Stimulated activated CD4-positive, alpha-beta T cell treated with anti-CD3 and anti-CD28 coated beads, Interleukin-4, amount 100 ng/mL, for 4 hours (primary cell): ENCODE data around the gene PPM1H.
"Not testable (repeated sequence)": the region's sequence is repeated elsewhere in the genome, so short reads cannot be mapped to it uniquely, and the experiment has no call there.

Source experiments
- DNase-seq, 2 experiments: peaks; one replicate each; pipeline ENCODE4 v3.0.0-alpha.2; 2020

The PPM1H gene

DNA sequence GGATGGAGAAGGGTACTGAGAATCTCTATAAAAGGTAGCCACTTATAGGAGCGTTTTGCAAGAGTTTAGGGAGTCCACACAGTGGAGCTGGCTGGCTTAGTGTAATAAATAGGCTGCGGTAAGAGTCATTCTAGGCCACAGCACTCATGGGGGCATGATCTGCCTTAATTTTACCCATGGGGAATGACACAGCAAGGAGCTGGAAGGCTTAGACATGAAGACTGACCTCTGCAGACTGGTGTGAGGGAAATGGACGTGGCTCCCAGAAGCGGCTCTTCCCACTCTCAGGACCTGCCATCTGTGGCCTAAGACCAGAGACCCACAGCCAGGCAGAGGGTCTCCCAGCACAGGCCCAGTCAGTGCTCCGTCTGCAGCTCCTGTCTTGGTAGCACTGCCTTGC, 173.3 kb downstream of the PPM1H start:
- no peak for DNase-seq

DNA sequence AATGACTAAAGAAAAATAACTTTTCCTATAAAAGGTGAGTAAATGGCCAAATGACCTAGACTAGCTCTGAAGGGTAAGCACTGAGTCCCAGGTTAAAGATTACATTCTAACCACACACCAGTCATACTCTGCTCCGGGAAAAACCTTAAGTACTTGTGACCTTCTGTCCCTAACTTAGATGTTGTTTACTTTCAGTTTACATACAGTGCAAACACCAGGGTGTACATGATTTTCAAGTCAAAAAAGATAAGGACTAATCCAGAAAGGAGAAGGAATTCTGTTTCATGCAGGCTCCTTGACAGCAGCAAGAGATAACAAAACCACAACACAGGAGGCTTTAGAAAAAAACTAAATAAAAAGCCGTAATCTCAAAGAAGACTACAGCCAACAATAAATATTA, 174.2 kb downstream of the PPM1H start:
- no peak for DNase-seq

DNA sequence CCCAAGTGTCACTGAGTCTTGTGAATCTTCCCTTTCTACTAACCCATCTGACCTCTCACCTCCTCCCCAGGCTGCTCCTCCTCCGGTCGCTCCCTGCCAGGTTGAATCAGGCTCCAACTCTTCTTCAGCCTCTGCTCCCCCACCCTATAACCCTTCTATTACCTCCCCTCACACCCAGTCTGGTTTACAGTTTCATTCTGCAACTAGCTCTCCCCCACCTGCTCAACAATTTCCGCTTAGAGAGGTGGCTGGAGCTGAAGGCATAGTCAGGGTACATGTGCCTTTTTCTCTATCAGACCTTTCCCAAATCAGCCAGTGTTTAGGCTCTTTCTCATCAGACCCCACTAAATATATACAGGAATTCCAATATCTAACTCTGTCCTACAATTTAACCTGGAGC, 174.6 kb downstream of the PPM1H start:
- DNase-seq: not testable (repeated sequence)

DNA sequence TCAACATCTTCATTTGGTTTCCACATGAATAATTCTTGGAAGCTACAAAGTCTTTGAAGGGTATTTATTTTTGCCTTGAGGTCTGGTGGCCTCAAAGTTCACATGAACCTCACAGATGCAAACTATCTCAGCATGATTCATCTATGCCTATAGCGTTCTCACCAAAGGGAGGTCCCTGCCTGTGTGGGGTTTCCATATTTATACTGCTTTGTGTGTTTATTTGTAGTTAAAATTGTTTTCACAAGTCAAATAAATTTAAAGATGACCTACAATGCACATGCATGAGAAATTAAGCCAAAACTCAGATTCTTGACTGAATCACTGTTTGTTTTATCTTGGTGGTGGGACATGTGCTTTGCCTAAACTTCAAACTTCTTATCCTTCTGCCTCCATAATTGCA, 176.7 kb downstream of the PPM1H start:
- no peak for DNase-seq

DNA sequence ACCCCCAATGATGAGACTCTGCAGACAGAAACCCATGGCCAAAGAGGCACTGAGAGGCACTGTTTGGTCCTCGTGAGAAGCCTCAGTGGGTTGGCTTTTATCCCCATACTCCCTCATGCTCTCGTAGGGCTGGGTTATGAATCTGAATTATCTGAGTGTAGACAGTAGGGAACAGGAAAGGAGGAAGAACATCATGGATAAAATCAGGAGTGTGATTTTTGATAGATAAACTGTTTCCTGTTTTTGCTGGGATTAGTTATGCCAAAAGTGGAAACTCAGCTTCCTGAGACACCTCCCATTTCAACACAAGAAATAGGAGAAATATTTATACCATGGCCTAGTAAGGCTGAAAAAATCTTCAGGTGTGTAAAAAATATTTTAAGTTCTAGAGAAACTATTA, 177.9 kb downstream of the PPM1H start:
- DNase-seq: no peak

DNA sequence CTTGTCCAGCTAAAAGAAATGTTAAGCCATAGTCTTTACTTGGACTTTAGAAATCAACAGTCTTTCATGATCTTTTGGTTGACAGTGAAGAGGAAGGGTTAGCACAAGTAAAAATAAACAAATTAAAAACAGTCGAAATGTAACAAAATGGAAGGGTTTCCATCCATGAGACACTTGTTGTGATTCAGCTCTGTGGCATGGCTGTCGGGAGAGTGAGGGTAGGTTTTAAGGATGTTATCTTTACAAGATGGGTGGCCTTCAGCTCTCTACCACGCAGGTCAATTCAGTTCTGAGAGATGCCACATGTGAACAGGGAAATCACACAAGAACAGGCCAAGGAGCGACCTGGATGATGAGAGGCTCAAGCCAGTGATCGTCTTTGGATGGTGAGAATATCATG, 180.2 kb downstream of the PPM1H start:
- no peak for DNase-seq

DNA sequence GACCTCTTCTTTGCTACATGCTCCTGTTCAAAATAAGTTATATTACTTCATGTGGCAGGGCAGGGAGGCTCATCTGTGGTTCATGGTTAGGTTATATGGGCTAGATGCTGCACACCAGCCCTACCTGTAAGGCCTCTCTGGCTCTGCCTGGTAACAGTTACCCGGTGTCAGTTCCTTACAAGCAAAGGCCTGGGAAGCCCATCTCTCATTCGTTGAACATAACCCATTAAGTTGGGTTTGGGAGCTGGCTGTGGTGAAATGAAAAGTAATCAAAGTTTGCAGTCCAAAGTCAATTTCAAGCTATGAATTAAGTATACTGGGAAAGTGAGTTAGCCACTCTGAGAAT, 183.2 kb downstream of the PPM1H start:
- DNase-seq: no peak

DNA sequence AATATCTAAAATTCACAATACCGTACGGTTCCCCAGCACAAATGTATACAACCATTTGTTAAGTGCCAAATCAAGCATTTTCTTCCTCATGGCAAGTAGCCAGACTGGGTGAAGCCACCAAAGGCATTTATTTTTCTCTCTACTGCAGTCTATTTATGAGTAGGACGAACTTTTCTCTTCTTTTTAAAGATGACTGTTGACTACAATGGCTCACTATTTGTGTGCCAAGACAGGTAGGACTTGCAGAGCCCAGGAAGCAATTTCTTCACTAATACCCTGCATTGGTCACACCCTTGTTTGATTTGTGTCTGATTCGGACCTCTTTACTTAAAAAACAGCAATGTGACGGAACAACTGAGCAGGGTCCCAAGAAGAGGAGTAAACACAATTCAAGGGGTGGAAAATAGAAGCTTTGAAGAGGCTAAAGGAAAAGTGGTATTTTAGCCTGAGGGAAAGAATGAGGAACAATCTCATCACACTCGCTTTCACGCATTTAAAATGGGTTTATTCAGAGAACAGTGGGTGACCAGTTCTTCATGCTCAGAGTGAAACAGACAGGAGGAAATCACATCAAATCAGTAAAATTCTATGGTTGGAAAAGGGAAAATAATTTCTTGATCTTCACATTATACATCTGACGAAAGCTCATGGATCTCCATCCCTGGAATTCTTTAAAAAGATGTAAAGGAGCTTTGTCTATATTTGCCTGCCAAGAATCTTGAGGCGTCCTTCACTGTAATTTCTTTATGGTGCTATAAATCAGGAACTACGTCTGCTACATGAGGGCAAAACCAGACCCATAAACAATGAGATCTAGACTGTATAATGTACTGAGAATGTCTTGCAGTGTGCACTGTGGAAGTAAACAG, 183.8 kb downstream of the PPM1H start:
- DNase-seq: no peak

DNA sequence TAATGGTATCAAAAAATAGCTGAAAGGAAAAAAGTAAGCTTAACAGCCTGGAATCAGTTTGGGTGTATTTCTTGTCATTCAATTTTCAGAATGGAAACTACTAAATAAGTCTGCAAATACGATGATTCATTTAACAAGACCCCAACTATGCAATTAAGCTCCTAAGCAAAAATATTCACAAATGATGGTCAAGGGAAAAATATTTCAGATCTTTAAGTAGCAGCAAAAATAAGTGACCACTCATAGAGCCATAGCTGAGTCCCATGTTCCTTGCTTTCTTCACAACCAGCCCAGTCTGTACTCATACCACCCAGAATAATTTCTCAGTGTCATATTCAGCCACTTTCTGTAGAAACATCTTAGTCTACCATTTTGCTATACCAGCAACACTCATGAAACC, 185.4 kb downstream of the PPM1H start:
- DNase-seq: no peak

DNA sequence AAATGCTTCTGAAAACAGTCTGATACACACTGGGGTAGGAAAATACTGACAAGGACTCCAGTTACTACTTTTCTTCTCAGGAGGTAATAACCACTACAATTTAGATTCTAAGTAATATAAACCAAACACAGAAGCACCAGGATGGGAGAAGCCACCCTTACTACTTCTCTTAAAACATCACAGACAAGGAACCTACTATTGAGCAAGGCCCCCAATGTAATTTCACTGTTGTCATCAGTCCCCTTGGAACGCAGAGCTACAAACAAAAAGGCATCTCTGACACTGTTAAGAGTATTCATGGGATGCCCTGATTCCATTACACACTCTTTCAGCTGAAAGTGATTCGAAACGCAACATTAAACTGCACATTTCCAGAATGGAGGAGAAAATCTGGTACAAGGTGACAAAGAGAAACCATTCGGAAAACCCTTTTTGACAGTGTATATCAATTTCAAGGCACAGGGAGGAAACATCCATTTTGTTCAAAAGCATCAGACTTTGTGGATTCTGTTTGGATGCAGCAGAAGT, 185.9 kb downstream of the PPM1H start:
- no peak for DNase-seq

DNA sequence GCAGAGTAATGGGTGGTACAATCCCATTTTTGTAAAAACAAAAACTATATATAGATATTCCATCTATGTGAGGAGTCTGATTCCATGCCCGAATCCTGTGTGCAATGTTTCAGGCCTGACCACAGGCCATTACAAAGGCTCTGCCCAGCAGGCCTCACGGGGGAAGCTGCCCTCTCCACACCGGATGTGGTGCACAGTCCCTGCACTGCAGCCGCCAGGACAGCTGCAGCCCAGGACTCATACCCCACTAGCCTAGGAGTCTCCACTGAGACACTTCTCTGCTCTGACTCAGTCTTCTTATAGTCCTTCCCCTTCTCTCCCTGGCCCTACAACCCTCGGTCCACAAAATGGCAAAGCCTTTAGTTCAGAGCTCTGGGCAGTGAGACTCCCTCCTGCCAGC, 190.4 kb downstream of the PPM1H start:
- no peak for DNase-seq

DNA sequence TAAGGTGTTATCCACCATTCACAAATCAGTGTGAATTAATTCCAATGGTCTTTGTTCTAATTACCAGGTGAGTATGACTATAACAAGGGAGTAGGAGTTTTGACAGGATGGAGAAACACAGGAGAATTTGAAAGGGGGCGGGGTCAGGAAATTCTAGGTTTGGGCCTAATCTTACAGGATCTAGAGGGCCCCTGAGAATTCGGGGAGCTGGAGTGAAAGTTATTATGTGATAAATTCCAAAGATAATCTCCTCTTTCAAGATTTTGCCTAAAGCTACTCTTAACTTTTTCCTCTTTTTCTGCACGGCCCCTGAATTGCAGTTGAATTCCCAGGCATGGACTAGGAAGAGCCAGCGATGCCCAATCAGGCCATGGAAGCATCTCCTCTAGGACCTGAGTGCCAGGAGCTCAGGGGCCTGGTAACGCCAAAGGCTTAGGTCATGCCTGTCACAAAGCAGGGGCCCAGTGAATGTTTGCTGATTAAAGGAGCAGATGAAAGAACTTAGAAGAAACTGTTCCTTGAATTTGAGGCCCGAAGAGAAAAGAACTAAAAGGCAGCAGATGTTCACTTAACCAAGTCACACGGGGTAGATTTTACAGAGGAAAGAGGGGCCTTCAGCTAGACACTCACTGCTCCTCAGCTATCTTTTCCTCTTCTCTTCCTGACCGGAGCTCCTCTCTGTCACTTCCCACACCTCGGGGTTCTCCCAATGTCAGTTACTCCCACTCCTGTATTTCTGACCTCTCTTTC, 195.5 kb downstream of the PPM1H start:
- no peak for DNase-seq

DNA sequence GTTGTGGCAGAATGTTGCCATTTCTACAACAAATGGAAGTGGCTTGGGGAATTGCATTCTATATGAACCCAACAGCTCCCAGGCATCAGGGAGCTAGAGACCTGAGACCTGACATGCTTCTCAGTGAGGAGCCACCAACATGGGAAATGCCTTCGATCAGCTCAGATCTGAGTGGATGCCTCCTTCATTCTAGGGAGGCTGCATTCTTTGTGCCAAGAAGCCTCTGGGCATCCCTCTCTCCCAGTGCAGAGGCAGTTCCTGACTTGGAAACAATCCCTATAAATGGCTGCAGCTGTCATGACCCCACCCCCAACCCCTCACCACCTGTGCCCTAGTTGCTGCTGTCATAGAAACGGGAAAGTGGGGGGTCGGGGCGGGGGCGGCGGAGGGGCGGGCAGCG, 196.3 kb downstream of the PPM1H start:
- DNase-seq: no peak

DNA sequence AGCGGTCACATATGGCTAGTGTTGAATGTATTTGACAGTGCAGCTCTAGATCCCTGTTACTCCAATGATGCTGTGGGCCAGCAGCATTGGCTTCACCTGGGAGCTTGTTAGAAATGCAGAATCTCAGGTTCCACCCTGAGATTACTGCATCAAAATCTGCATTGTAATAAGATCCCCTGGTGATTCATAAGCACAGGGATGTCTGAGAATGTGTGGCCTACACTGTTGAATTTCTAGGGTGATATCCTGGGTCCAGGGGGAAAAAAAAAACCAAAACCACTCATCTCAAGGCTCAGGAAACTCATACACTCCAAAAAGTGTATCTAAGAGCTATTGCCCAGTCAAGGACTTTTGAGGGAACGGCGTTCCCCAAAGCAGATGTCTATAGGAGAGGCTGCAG, 196.8 kb downstream of the PPM1H start:
- DNase-seq: no peak

DNA sequence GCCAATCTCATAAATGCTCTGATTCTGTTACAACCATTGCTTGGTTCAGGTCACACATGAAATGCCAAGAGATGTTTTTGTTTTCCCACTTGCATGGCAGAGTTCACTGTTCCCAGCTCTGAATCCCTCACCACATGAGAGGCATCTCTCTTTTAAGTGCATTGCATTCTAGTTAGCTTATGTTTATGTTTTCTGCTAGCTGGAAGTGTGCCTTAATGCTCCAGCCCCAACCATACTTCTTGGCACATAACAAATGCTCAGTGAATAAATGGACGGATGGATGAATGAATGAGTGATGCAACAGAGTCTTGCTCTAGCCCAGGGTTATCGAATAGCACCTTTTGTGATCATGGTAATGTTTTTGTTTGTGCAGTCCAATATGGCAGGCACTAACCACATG, 197.3 kb downstream of the PPM1H start:
- DNase-seq: no peak

DNA sequence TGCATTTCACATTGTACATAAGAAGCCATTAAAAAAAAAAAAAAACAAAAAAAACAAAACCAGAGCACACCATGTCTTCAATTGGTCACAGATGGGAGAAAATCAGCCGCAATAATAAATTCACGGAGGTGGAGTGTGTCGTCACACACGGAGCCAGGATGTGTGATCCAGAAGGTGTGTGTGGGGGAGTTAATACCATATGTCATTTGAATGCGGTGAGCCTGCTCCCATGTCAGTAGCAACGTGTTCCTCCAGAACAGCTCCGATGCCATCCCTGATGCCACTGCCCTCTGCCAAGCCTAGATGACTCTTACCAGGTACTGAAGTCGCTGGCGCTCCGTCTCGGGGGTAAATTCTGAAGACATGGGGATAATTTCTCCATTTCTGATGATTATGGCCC, 197.8 kb downstream of the PPM1H start:
- DNase-seq: no peak

DNA sequence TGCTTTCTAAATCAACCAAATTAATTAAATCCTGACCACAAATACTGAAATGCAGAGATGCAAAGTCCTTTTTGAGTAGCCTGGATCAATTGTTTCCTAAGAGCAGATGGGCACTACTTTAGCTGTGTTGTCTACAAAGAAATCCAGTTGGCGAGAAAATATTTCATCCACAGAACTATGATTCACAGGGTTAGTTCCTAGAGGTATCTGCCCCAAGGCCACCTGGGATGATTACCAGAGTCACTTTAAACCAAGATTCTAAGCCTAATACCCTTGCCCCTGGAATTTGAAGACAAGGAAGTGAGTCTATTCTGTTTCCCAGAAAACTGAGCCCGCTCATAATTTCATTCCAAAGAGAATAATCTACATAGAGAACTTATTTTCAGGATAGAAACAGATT, 198.4 kb downstream of the PPM1H start:
- DNase-seq: no peak

DNA sequence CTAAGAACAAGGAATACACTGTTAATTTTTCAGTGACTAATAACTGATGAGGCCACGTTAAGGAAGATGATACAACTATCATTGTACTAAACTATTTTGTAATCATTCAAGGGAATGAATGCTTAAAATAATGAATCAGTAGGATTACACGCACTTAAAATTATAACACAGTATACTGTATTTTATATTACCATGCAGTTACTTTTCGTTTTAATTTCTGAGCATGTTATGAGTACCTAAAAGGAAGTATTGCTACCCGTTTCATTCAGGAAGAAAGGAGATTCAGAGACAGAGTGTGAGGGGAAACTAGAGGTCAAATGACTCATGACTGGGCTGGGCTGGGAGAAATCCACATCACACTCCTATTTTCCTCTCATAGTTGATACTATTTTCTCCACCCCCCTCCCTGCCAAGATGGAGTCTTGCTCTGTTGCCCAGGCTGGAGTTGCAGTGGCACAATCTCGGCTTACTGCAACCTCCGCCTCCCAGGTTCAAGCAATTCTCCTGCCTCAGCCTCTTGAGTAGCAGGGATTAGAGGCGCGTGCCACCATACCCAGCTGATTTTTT, 202.0 kb downstream of the PPM1H start:
- DNase-seq: no peak

DNA sequence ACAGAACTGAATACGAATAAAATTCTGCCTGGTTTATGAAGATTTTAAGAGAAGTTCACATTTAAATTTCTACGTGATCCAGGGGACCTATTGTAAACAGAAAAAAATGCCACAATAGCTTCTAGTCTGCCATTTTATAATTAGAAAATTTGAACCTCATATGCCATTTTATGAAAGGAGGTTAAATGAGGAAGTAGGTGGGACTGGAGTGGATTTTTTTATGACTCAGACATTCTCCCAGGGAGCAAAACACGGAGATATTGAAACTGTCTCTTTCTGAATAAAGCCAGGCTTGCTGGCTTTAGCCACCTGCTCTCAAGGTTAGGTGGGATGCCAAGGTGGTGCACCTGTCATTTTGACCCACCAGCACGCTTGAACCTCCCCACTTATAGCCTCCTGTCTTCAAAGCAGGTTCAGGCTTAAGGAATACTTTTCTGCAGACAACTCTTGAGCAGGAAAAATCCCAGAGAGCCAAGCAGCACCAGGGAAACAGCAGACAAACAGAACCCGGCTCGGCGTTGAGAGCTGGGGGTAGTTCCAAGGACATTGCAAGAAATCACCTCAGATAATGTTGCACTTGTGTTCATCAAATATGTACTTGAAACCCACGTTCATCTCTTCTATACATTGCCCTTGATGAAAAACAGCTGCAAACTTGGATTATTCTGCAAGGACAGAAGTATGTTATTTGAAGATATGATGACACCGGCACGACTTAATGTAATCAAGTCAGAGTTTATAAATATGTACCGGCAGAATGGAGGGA, 203.7 kb downstream of the PPM1H start:
- DNase-seq: no peak

DNA sequence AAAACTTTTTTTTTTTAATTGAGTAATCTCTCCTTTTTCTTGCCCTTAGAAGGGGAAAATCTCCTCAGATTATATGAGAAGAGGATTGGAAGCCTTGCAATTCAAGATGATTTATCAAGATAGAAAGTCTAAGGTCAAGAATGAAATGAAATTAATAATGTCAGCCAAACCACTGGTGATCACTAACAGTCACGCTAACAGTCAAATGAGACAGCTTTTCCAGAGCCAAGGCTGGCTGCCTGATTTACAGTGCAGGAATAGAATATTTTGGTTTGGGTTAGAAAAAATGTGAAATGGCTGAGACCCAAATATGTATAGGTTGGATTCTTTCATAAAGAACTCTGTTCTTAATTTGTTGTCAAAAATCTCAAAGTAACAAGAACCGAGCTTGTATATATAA, 204.3 kb downstream of the PPM1H start:
- DNase-seq: no peak

DNA sequence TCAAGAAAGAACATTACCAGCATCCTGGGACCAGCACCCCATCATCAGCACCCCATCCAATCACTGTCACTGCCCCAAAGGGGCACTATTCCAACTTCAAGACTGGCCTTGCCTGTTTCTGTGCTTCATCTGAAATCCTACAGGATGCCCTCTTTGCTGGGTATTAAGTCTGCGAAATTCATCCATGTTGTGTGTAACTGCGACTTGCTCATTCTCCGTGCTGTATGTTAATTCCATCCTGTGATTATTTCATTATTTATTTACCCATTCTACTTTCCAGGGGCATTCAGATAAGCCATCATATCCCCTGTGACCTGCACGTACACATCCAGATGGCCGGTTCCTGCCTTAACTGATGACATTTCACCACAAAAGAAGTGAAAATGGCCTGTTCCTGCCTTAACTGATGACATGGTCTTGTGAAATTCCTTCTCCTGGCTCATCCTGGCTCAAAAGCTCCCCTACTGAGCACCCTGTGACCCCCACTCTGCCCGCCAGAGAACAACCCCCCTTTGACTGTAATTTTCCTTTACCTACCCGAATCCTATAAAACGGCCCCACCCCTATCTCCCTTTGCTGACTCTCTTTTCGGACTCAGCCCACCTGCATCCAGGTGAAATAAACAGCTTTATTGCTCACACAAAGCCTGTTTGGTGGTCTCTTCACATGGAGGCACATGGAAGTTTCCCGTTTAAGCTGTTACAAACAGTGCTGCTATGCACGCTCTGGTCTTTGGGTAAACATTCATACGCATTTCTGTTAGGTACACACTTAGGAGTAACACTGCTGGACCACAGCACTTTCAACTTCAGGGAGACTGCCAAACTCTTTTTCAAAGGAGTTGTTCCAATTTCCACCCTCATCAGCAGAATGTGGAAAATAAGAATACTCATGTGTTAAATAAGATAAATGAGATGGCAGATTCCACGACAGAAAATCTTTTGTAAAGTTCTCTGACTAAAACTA, 205.1 kb downstream of the PPM1H start:
- not testable (repeated sequence) for DNase-seq

DNA sequence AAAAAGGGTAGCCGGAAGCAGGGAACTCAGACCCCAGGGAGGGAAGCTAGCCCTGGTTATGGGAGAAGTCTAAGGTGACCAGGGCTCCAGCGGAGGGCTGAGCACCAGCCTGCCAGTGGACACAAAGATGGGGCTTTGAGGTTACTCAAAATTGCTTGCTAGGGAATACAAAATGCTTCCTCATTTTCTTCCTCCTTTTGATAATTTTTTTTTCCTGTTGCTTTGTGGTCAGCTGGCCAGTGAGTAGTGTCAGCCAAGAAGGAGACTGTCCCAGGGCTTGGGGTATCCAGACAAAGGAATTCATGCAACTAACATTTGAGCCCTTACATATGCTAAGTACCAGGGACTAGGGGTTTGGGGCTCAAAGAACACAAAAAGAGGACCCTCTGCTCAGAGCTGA, 206.2 kb downstream of the PPM1H start:
- DNase-seq: no peak
